HG03460 (cell line): ENCODE results near the gene PLPP6.

ENCODE experiments used
- ATAC-seq: cut with Tn5 transposase; IDR thresholded peaks from one replicate; pipeline ENCODE4 v1.9.1; 2021; ENCODE audit not compliant: unreplicated experiment

The PLPP6 gene

DNA sequence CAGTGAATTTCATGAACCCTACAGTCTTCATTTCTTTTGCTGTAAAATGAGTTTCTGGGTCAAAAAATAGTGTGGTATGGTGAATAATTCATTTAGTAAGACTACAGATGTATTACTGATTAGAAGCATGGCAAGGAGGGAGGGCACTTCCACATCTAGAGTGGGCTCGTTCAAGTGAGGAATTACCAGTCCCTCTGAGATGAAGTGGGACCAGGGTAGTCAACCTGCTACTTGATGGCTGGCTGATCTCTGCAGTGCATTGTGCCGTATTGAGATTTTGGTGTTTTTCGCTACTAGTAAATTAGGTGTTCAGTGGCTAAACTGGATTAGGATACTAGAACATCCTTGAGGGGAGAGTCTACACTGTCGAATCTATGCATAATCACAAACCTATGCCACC is 28.1 kb downstream of the PLPP6 start:
- peak; percentile 59 for ATAC-seq

GRCh38 chr9:4691795-4692194 is 29.7 kb downstream of the PLPP6 start:
- no peak for ATAC-seq

GRCh38 chr9:4700091-4700490 is 38.0 kb downstream of the PLPP6 start:
- ATAC-seq, result no peak

- no peak for ATAC-seq
Measured at GRCh38 chr9:4700932-4701331, 38.8 kb downstream of the PLPP6 start.

DNA sequence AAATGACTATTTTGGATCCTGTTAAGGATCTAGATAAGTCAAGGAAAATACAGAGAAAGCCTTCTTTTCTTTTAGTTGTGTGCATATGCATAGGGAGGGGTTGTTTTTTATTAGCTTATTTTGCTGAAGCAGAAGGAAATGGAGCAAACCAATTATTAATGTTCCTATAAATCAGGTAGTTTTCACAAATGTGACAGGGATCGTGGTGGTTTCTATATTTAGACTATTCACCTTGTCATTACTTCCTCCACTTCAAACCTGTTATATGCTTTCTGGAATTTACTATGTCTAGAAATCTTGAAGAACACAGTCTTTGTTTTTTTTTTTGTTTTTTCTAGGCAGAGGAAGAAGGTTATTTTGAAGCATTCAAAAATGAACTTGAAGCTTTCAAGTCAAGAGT is 39.4 kb downstream of the PLPP6 start:
- ATAC-seq, result no peak

- no peak for ATAC-seq
Measured at GRCh38 chr9:4704129-4704528, 42.0 kb downstream of the PLPP6 start.

DNA sequence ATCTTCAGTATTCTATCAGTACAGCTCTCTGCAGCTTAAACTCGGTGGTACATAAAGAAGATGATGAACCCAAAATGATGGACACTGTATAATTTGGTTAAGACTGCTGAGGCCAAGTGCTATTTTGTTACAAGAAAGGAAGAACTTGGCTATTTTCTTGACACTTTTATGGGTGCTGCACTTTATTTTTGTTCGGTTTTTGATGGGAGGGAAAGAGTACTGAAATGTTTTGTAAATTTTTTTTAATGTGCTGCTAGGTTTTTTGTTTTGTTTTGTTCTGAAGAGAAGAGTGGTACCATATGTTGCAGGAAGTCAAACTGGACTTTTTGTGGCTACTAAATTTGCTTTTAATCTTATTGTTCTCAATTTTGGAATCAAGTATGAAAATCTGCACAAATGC is 43.9 kb downstream of the PLPP6 start:
- ATAC-seq, result no peak

DNA sequence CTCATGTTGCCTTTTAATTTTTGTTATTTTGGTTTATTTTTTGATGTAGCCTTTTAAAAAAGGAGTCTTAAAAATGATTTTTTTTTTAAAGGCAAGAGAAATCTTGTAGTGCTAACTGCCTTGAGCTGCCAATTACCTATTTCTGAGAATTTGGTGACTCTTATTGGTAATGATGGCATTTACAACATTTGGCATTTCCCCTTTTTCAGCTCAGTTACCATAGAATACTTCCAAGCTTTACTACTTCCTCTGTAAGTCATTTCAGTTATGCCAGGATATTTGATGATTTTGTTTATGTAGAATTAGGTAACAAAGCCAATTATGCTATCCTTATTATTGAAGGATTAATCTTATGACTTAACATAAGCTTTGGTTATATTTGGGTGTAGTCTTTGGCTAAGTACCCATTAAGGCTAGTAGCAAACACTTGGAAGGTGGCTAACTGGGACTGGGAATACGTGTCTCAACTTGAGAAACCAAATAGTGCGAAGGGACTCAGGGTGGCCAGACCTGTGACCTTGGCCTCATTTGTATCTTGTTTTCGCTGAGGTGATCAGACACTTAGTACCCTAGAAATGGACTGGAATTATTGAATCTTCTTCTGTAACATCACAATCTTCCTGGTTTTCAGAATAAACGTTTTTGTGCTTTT is 45.0 kb downstream of the PLPP6 start:
- ATAC-seq, result no peak

DNA sequence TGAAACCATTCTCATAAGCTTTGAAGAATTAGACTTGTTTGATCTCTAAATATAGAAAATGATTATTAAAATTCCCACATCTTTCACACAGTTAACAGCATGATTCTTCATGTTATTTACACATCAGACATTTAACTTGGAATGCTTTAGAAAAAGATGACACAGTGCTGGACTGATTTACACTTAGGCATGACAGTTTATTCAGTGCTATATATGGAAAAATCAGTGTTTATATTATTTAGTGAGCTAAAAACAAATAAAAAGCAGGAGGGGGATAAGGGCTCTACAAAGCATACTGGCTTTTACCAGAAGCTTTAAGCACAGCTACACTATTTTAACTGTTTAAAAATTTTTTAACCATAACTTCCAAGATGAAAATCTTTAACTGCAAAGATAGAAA is 47.3 kb downstream of the PLPP6 start:
- no peak for ATAC-seq

- ATAC-seq, result no peak
Measured at GRCh38 chr9:4713849-4714248, 51.8 kb downstream of the PLPP6 start.

GRCh38 chr9:4714266-4715016 is 52.3 kb downstream of the PLPP6 start:
- no peak for ATAC-seq
